GM23248 (cell line): Measurements from ENCODE around the gene EHD4. TPM values are rescaled to one million over a fixed set of nuclear protein-coding genes. Genes with fewer than 3 reads are reported as not detected.
A peak's percentile ranks its signal among the peaks of the same experiment; 100 is the strongest.

Experiments used
- DNase-seq: peaks from one replicate; pipeline ENCODE4 v3.0.0-alpha.2; 2015
- H2AFZ ChIP-seq: fragments of 200-600 bp; sonication (generic); 2 replicates; pipeline ENCODE4 v1.6.1; 2016; ENCODE audit warnings: antibody characterized with exemption
- H3F3A ChIP-seq: fragments of 200-600 bp; sonication (generic); 2 replicates; pipeline ENCODE4 v1.6.1; 2016; ENCODE audit warnings: mild to moderate bottlenecking, antibody characterized with exemption, mixed run types; ENCODE audit not compliant: insufficient read depth
- H3K27ac ChIP-seq: fragments of 200-600 bp; sonication (generic); 2 replicates; pipeline ENCODE4 v1.5.1; 2016; ENCODE audit warnings: mild to moderate bottlenecking
- H3K27me3 ChIP-seq: fragments of 200-600 bp; sonication (generic); replicated peaks from 2 replicates; pipeline ENCODE4 v1.6.1; 2016; ENCODE audit warnings: mild to moderate bottlenecking; ENCODE audit not compliant: insufficient read depth
- H3K36me3 ChIP-seq: fragments of 200-600 bp; sonication (generic); 2 replicates; pipeline ENCODE4 v1.6.1; 2016; ENCODE audit warnings: low read depth, mild to moderate bottlenecking
- H3K4me1 ChIP-seq: fragments of 200-600 bp; sonication (generic); 2 replicates; pipeline ENCODE4 v1.6.1; 2016; ENCODE audit warnings: mild to moderate bottlenecking; ENCODE audit not compliant: insufficient read depth
- H3K4me2 ChIP-seq: fragments of 200-600 bp; sonication (generic); one replicate; pipeline ENCODE4 v1.6.1; 2016; ENCODE audit warnings: mild to moderate bottlenecking; ENCODE audit not compliant: unreplicated experiment
- H3K4me3 ChIP-seq: fragments of 200-600 bp; sonication (generic); 2 replicates; pipeline ENCODE4 v1.5.1; 2016; ENCODE audit warnings: mild to moderate bottlenecking
- H3K79me2 ChIP-seq: fragments of 200-600 bp; sonication (generic); 2 replicates; pipeline ENCODE4 v1.6.1; 2016; ENCODE audit warnings: mild to moderate bottlenecking; ENCODE audit not compliant: insufficient read depth
- H3K9ac ChIP-seq: fragments of 200-600 bp; sonication (generic); 2 replicates; pipeline ENCODE4 v1.6.1; 2016; ENCODE audit warnings: mild to moderate bottlenecking
- H3K9me2 ChIP-seq: fragments of 200-600 bp; sonication (generic); 2 replicates; pipeline ENCODE4 v1.6.1; 2016; ENCODE audit warnings: mixed run types, mild to moderate bottlenecking, moderate library complexity; ENCODE audit not compliant: insufficient read depth
- H3K9me3 ChIP-seq: fragments of 200-600 bp; sonication (generic); one replicate; pipeline ENCODE4 v1.6.1; 2017; ENCODE audit warnings: low read depth
- H4K20me1 ChIP-seq: fragments of 200-600 bp; sonication (generic); 2 replicates; pipeline ENCODE4 v1.6.0; 2016; ENCODE audit not compliant: insufficient read depth
- EZH2 ChIP-seq: fragments of 200-600 bp; sonication (generic); IDR thresholded peaks from 2 replicates; pipeline ENCODE4 v1.6.1; 2018; ENCODE audit warnings: antibody characterized with exemption, mild to moderate bottlenecking; ENCODE audit not compliant: insufficient read depth, poor library complexity, severe bottlenecking
- EZH2phosphoT487 ChIP-seq: fragments of 200-600 bp; sonication (generic); IDR thresholded peaks from 2 replicates; pipeline ENCODE4 v1.6.1; 2018; ENCODE audit warnings: antibody characterized with exemption, moderate library complexity, mild to moderate bottlenecking, low read depth; ENCODE audit not compliant: insufficient read depth
- WGBS, 2 experiments: methylation state at CpG; one replicate each; pipeline ENCODE4 v1.1.6; 2015 to 2017; ENCODE audit warnings: low lambda C conversion rate in 2 of 2, low coverage in 1 of 2; ENCODE audit errors: missing lambda C conversion rate in 2 of 2; 5-methylcytosine and 5-hydroxymethylcytosine counted together
- in situ Hi-C: fragments of 300-500 bp; cut with MboI; formaldehyde crosslinking; loops from 2 replicates; pipeline ENCODE4 v1.15.0; 2020
- polyA plus RNA-seq: library from polyadenylated mRNA; unstranded; fragments of >200 nt; fragmentation: Nextera tagmentation; extraction: Ambion mirVana; gene quantifications from 2 replicates; pipeline ENCODE4 v1.2.1, GENCODE V29; 2016
- total RNA-seq: library from RNA; depleted of rRNA; stranded (reverse); fragments of >200 nt; shearing (Covaris generic); gene quantifications from 2 replicates; pipeline ENCODE4 v1.2.3, GENCODE V29; 2014

Gene EHD4
- total and polyA plus RNA-seq, 2 experiments from 2014 or later: 17.7 to 18.7 TPM

GRCh38 chr15:41939986-41940385 lies 32.4 kb downstream of the EHD4 start:
- peaks cover 40% of the 10 kb centered on the region for H3K4me1 ChIP-seq
- H3K9me3 ChIP-seq: no peaks in the 10 kb centered on the region
- in situ Hi-C loops: no loop called here
- WGBS, 2 experiments: 86 to 90% methylated on average over 9 of the region's 9 CpGs
- no peak overlapping the region for H3K4me3 ChIP-seq
- TF ChIP-seq EZH2 (no peak), EZH2phosphoT487 (no peak)
- H3K4me2 ChIP-seq: no peak overlapping the region
- H3F3A ChIP-seq: peaks cover 33% of the 10 kb centered on the region
- no peak overlapping the region for H3K9ac ChIP-seq
- no peak for DNase-seq
- no peaks in the 10 kb centered on the region for H3K36me3 ChIP-seq
- no peak overlapping the region for H2AFZ ChIP-seq
- no peak overlapping the region for H3K27ac ChIP-seq
- H3K79me2 ChIP-seq: peaks cover 19% of the 10 kb centered on the region; the same call in 1 of the 2 replicates
- H3K9me2 ChIP-seq: no peaks in the 10 kb centered on the region
- H3K27me3 ChIP-seq: no peaks in the 10 kb centered on the region
- H4K20me1 ChIP-seq: no peaks in the 10 kb centered on the region

DNA sequence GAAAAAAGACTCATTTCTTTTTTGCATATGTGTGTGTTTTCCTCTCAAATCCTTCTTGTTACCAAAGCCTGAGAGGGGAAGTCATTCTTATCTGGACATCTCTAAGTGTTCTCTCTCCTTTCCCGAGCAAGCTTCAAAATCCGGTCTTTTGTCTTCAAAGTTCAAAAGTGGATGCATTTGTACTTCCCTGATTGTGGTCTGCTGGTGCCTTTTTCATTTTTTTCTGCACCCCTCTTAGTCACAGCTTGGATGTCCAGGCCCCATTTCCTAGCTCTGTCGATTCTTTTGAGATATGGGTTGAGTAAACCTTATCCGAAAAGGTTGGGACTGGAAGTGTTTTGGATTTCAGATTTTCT lies 34.8 kb downstream of the EHD4 start:
- Histone ChIP-seq H3K27ac (no peak overlapping the region), H3K36me3 (no peaks in the 10 kb centered on the region), H3K79me2 (peaks cover 21% of the 10 kb centered on the region; the same call in 1 of the 2 replicates), H3K9me3 (no peaks in the 10 kb centered on the region), H4K20me1 (no peaks in the 10 kb centered on the region), H3K9ac (no peak overlapping the region), H3F3A (peaks cover 16% of the 10 kb centered on the region), H3K4me3 (no peak overlapping the region), H3K27me3 (no peaks in the 10 kb centered on the region), H3K9me2 (no peaks in the 10 kb centered on the region), H3K4me2 (no peak overlapping the region), H2AFZ (no peak overlapping the region), H3K4me1 (peaks cover 42% of the 10 kb centered on the region)
- in situ Hi-C loops: no loop called here
- TF ChIP-seq EZH2: no peak
- DNase-seq: no peak
- WGBS, 2 experiments: 97 to 98% methylated on average over 4 of the region's 4 CpGs

DNA sequence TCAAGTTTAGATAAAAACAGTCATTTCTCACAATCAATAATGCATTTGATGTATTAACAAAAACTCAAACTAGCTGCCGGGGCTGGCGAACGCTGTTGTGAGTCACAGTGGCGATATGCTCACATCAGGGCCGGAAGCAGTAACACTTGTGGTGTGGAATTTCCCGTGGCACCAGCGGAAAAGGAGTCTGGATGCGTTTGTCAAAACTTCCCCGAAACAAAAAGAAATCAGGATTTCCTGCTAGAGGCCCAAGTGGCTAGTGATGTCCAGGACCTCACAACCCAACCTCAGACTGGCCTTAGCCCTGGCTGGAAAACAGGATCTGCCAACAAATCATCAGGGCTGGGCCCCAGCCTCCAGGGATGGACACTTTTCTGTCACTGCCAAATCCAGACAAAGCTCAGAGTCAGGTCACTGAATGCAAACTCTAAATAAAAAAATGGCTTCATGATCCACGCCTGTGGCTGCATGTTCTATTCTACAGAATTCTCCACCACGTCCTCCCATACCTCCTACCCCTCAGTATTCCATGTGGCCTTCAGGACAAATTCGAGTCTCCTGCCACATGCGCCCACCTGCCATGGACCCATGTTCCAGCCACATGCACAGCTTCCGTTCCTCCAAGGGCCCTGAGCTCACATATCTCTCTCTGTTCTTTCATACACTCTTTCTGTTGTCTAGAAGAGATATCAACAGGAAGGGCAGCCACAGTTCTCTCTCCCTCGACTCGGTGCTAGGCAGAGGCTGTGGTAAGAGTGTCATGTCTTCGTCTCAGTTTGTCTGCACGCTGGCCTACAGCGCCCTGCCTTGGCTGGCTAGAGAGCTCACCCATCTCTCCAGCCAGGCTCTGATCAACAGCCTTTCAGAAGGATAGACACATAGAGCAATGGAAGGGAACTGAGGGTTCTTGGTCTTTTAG lies 35.4 kb downstream of the EHD4 start:
- Histone ChIP-seq H3K27ac (peak overlapping the region; percentile 59), H3K9ac (peak overlapping the region; percentile 41), H3K36me3 (0 out of 2 replicates have a peak, but pooled peaks cover 2% of the 10 kb centered on the region), H3K9me3 (no peaks in the 10 kb centered on the region), H3K27me3 (no peaks in the 10 kb centered on the region), H3K79me2 (peaks cover 19% of the 10 kb centered on the region; the same call in 1 of the 2 replicates), H3F3A (peaks cover 16% of the 10 kb centered on the region), H4K20me1 (no peaks in the 10 kb centered on the region), H3K4me1 (peaks cover 42% of the 10 kb centered on the region), H3K4me3 (no peak overlapping the region), H2AFZ (peak overlapping the region; percentile 46; the same call in 1 of the 2 replicates), H3K9me2 (no peaks in the 10 kb centered on the region), H3K4me2 (peak overlapping the region; percentile 26)
- in situ Hi-C loops: no loop called here
- peak; percentile 81 for DNase-seq
- WGBS, 2 experiments: 68 to 77% methylated on average over 19 of the region's 19 CpGs
- TF ChIP-seq EZH2 (no peak), EZH2phosphoT487 (no peak)

- Histone ChIP-seq H2AFZ (no peak overlapping the region), H3K4me2 (peak overlapping the region; percentile 26), H3K9me3 (no peaks in the 10 kb centered on the region), H3K9me2 (no peaks in the 10 kb centered on the region), H3K27me3 (no peaks in the 10 kb centered on the region), H4K20me1 (no peaks in the 10 kb centered on the region), H3K79me2 (peaks cover 17% of the 10 kb centered on the region; the same call in 1 of the 2 replicates), H3K27ac (peak overlapping the region; percentile 59), H3K9ac (no peak overlapping the region), H3K4me1 (peaks cover 39% of the 10 kb centered on the region), H3F3A (peaks cover 16% of the 10 kb centered on the region), H3K36me3 (0 out of 2 replicates have a peak, but pooled peaks cover 3% of the 10 kb centered on the region), H3K4me3 (no peak overlapping the region)
- WGBS, 2 experiments: 87 to 88% methylated on average over 3 of the region's 3 CpGs
- no peak for DNase-seq
- in situ Hi-C loops: no loop called here
- TF ChIP-seq EZH2phosphoT487 (no peak), EZH2 (no peak)
Measured at GRCh38 chr15:41936155-41936554, 36.2 kb downstream of the EHD4 start.
